Stimulated activated CD4-positive, alpha-beta T cell treated with anti-CD3 and anti-CD28 coated beads, Interleukin-4, amount 100 ng/mL, for 48 hours (primary cell): ENCODE measurements around the gene RETREG1.
"Not testable (repeated sequence)": the region's sequence is repeated elsewhere in the genome, so short reads cannot be mapped to it uniquely, and the experiment has no call there.

Experiments used
- DNase-seq, 2 donors: peaks; one replicate each; pipeline ENCODE4 v3.0.0-alpha.2; 2020; ENCODE audit warnings: low read depth in 2 of 2

The RETREG1 gene

GRCh38 chr5:16454686-16455085 is 162.1 kb downstream of the RETREG1 start:
- DNase-seq: no peak

- no peak for DNase-seq
Measured at GRCh38 chr5:16453609-16454008, 163.2 kb downstream of the RETREG1 start.

- no peak for DNase-seq
Measured at GRCh38 chr5:16450163-16450562, 166.6 kb downstream of the RETREG1 start.

- no peak for DNase-seq
Measured at GRCh38 chr5:16446993-16447392, 169.8 kb downstream of the RETREG1 start.

- no peak for DNase-seq
Measured at GRCh38 chr5:16437977-16438376, 178.8 kb downstream of the RETREG1 start.

- not testable (repeated sequence) for DNase-seq
Measured at GRCh38 chr5:16436065-16436682, 180.6 kb downstream of the RETREG1 start.

- no peak for DNase-seq
Measured at GRCh38 chr5:16431490-16431889, 185.3 kb downstream of the RETREG1 start.

GRCh38 chr5:16430349-16431089 is 186.3 kb downstream of the RETREG1 start:
- no peak for DNase-seq

GRCh38 chr5:16428359-16428758 is 188.4 kb downstream of the RETREG1 start:
- no peak for DNase-seq

GRCh38 chr5:16427587-16427986 is 189.2 kb downstream of the RETREG1 start:
- no peak for DNase-seq
